Endometrium (tissue), 2 donors: ENCODE data around the gene NUDCD3.

Experiments used
- FAIRE-seq: peaks from 2 replicates; lab custom pipeline; 2012; peaks lifted over from hg19 to GRCh38; lab: Jason Lieb, UNC
- donor health status: control.
- donor health status: control.

Gene NUDCD3

GRCh38 chr7:44490351-44491200, at the start of gene NUDCD3:
Gene NUDCD3, minus strand, starts transcription at chr7:44490658. Its CDS starts 58 bp downstream, at chr7:44490600.
- no peak for FAIRE-seq

DNA sequence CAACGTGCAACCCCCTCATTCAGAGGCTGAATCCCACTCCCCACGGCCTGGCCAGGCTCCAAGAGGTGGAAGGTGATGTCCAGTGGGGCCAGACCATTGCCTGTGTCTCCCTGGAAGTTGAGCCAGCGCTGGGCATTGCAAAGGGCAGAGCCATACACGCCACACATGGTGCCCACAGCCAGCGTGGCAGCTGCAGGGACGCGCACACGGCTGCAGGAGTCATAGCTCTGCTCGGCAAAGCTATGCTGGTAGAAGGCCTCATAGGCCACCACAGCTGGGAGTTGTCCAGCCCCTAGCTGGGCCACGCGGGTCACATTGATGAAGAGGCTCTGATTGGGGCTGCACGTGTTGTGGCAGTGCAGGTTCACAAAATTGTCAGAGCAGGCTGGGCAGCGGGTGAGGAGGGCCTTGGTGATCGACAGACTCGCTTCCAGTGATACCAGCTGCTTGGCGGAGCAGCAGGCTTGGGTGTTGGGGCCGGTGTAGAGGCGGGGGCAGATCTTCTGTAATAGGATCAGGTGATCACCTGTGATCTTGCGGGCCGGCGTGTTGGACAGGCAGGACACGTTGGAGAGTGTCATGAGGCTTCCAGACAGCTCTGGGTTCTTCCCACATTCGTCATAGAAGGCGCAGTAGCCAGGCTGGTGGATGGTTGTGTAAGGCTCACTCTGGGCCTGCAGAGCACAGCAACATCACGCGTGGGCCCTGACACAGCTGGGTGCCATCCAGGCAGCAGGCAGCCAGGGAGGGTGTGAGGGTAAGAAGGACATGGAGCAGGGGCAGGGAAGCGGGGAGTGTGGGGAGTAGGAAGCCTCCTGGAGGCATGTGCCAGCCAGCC, 49.4 kb upstream of the NUDCD3 start:
- FAIRE-seq = no peak

DNA sequence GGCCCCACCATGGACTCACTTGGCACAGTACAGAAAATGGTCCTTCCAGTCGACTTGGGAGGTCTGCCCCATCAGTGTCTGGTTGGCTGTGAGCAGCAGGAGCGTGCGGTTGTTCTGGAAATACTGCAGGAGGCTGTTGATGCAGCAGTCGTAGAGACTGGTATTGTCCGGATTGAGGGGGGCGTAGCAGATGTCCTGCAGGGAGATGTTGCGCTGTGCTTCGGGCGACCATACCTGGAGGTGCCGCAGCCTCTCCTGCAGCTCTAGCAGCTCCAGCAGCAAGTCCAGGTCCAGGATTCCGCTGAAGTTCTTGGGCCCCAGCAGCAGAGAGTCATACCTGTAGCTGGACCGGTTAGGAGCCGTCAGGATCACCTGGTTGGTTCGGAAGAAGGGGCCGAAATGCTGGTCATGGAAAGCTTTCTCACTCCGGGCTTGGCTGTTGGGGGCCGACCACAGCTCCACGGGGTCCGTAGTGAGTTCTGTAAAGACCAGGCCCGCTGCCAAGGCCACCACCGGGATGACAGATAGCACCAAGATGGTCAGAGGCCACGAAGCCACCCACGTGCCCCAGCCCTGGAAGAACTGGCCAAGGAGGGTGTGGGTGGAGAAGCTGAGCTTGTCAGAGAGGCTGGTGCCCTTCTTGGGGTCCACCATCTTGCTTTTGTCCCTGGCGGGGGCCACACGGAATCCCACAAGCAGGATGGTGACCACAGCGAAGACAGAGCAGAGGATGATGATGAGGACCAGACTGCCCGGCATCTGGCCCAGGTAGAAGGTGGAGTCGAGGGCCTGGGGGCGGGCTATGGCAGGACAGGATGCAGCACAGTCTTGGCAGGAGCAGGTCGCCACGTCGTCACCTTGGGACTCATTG, 48.6 kb upstream of the NUDCD3 start:
- FAIRE-seq = no peak

GRCh38 chr7:44538093-44538797, 47.8 kb upstream of the NUDCD3 start:
- no peak for FAIRE-seq

GRCh38 chr7:44537442-44537841, 47.0 kb upstream of the NUDCD3 start:
- FAIRE-seq = no peak

DNA sequence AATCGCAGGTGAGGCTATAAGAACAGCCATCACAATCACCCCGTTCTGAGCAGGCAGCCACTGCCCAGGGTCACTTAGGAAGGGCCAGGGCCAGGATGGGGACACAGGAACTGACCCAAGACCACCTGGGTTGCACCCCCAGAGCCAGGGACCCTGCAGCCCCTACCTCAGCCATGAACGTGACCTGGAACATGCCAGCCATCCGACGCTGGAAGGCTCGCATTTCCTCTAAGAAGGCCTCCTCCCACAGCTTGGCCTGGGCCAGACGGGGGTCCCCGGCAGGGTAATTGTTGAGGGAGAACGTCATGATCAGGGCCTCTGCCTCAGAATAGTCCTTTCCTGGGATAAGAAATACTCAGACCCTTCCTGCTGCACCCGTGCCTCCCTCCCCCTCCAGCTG, 45.6 kb upstream of the NUDCD3 start:
- FAIRE-seq = no peak

DNA sequence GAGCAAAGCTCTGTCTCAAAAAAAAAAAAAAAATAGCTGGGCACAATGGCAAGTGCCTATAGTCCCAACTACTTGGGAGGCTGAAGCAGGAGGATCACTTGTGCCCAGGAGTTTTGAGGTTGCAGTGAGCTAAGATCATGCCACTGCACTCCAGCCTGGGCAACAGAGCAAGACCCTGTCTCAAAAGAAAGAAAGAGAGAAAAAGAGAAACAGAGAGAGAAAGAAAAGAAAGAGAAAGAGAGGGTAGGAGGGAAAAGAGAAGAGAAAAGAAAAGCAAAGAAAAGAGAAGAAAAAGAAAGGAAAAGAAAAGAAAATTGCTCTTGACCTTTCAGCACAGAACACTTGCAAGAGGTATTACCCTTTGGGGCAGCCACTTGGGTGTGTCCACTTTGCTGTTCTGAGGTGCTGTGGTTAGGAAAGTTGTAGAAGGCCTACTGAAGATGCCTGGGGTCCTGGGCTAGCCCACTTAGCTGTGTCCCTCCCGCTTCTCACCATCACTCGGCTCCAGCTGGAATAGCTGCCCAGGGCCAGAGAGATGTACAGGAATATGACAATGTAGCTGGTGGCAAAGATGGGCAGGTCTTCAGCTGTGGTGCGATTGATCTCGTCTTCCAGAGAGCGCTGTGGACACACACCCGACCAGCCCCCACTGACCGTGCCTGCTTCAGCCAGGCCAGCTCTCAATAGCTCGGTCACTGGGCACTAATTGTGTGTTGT, 45.0 kb upstream of the NUDCD3 start:
- FAIRE-seq = no peak

DNA sequence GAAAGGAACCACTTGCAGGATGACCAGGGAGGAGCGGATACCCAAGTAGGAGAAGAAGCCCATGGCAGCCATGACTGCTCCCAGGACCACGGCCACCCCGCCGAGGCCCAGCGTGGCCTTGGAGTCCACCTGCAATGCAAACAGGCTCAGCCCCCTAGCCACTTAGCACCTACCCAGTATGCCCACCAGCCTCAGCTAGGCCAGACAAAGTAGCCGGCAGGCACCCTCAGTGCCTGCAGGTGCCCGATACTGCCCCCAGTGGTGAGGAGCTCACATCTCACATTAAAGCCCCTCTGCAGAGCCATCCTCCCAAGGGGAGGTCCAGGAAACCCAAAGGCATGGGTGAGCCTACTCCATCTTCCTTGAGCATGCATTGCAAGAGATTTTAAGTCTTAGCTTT, 44.0 kb upstream of the NUDCD3 start:
- FAIRE-seq = no peak

- FAIRE-seq = no peak
Observed at GRCh38 chr7:44534087-44534486, 43.6 kb upstream of the NUDCD3 start.

GRCh38 chr7:44533301-44534055, 43.0 kb upstream of the NUDCD3 start:
- no peak for FAIRE-seq

DNA sequence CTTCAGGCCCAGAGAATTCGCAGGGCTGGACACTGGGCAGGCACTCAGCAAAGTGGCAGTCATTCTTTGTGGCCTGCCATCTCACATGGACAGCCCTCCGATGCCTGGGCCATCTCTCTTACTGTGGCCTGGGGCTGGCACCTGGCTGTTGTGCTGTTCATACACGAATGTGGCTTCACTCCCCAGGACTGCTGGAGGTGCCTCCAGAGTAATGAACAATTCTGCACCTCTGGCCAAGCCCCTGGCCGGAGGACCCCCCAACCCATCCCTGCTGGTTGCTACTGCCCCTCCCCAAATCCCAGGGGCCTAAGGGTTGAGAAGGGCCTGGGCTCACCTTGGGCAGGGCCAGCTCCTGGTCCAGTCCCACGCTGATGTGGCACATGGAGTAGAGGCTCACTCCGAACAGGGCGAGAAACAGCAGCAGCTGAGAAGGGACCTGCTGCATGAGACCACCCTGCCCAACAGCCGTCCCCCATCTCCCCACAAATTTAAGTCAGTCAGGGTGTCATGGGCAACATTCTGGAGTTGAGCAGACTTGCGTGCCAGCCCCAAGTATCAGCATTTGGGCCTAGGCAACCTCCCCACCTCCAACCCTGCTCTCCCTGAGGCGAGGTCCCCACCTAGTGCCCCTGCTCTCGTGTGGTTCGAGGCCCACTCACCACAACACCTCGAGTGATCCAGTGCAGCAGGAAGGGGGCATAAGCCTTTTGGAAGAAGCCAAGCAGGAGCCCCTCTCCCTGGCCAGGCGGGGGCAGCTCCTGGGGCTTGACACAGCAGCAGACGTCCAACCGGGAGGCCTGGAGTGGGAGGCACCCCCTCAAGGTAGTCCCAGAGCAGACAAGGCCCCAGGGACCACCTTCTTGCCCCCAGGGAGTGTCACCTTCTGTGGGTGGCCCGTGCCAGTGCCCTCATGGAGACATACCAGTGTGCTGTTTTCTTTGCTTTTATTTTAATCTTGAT, 41.2 kb upstream of the NUDCD3 start:
- no peak for FAIRE-seq

GRCh38 chr7:44530990-44531389, 40.5 kb upstream of the NUDCD3 start:
- no peak for FAIRE-seq

- no peak for FAIRE-seq
Observed at GRCh38 chr7:44524811-44525388, 34.4 kb upstream of the NUDCD3 start.

- FAIRE-seq = no peak
Observed at GRCh38 chr7:44522315-44522714, 31.9 kb upstream of the NUDCD3 start.

DNA sequence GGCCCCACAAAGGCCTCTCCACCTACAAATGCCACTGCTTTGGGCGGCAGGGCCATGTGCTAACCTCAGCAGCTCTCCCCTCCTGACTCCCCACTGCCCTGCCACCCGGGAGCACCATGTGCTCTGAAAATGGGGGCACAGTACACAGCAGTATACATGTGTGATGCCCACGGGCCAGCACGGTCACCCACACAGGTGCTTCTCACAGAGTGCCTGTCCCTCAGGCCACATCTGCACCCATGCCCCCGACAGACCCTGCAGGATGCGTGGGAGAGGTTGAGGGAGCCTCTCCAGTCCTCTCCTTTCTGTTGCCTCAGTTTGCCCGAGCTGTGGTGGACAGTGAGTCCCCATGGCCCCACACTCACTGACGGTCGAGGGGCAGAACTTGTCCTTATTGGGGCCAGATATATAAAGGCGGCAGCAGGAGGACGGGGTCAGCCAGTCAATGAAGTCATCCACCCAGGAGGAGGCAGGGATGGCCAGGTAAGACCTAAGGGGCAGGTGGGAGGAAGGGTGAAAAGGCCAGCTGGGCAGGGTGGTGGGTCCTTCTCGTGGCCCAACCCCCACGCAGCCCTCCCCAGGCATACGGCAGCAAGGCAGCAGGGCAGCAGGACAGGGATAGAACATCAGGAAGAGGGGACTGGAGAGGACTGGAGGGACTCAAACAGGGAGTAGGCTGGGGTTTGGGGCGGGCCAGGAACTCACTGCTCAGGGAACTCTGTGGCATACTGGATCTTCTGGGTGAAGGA, 31.1 kb upstream of the NUDCD3 start:
- no peak for FAIRE-seq

DNA sequence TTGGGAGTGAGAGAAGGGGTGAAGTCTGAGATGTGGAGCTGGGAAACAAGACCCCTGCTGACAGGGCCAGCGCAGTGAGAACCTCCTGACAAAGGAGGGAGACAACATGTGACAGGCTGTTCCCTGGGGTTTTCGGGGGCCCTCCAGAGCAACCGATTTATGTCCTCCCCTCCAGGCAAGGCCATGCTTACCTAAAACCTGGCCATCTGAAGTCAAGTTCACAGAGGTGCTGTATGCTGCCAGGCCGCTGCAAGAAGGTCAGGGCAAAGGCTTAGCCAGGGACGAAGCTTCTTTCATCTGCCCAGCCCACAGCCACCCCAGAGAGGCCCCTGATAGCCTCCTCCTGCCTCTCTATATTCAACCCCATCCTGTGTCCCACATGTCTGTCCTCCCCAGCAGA, 30.1 kb upstream of the NUDCD3 start:
- no peak for FAIRE-seq

GRCh38 chr7:44519546-44519945, 29.1 kb upstream of the NUDCD3 start:
- no peak for FAIRE-seq

DNA sequence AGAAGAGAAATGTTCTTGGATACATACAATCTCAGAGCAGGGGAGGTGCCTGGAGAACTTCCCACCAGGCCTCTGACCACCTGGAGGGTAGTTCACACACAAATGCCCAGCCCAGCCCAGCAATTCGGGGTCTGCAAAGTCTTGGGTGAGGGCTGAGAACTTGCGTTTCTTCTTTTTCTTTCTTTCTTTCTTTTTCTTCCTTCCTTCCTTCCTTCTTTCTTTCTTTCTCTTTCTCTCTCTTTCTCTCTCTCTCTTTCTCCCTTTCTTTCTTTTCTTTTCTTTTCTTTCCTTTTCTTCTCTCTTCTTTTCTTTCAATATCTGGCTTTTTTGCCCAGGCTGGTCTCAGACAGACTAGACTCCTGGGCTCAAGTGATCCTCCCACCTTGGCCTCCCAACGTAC, 28.3 kb upstream of the NUDCD3 start:
- FAIRE-seq = no peak
